Thoracic aorta (tissue), 2 donors: ENCODE results near the gene BBC3. TPM values are rescaled to one million over a fixed set of nuclear protein-coding genes. Genes with fewer than 3 reads are reported as not detected.

ENCODE experiments used
- ATAC-seq: fragments of 150-250 bp; one replicate; pipeline ENCODE4 v1.8.0; 2017; ENCODE audit warnings: low read depth; ENCODE audit not compliant: insufficient number of reproducible peaks, low FRiP score
- DNase-seq: peaks from one replicate; pipeline ENCODE4 v3.0.0-alpha.2; 2020; ENCODE audit warnings: low spot score
- H3K27ac ChIP-seq, 2 donors: fragments of 200-600 bp; sonication (generic); 1 replicate in 1 of 2; 2 replicates in 1 of 2; pipeline ENCODE4 v1.5.1; 2016; ENCODE audit warnings: mild to moderate bottlenecking in 2 of 2, moderate library complexity in 2 of 2
- H3K27me3 ChIP-seq: fragments of 200-600 bp; sonication (generic); replicated peaks from 2 replicates; pipeline ENCODE4 v1.6.0; 2016; ENCODE audit warnings: mild to moderate bottlenecking; ENCODE audit not compliant: insufficient read depth
- H3K36me3 ChIP-seq: fragments of 200-600 bp; sonication (generic); one replicate; pipeline ENCODE4 v1.5.1; 2016
- H3K4me1 ChIP-seq, 2 donors: fragments of 200-600 bp; sonication (generic); 1 replicate in 1 of 2; 2 replicates in 1 of 2; pipeline versions ENCODE4 v1.5.1 to v1.6.0; 2016; ENCODE audit warnings: low read depth in 2 of 2, mild to moderate bottlenecking in 1 of 2; ENCODE audit not compliant: control insufficient read depth in 1 of 2
- H3K4me3 ChIP-seq: fragments of 200-600 bp; sonication (generic); 2 replicates; pipeline ENCODE4 v1.5.1; 2016; ENCODE audit warnings: mild to moderate bottlenecking
- H3K9me3 ChIP-seq: fragments of 200-600 bp; sonication (generic); 2 replicates; pipeline ENCODE4 v1.5.1; 2016
- CTCF ChIP-seq: fragments of 200-600 bp; sonication (generic); IDR thresholded peaks from one replicate; pipeline ENCODE4 v1.5.1; 2019; ENCODE audit warnings: antibody characterized with exemption
- total RNA-seq, 2 donors: library from RNA; depleted of rRNA; stranded (reverse); fragments of >200 nt; gene quantifications; one replicate each; pipeline versions ENCODE4 v1.1.0 to v1.2.3, GENCODE V29; 2016

Gene BBC3
- total RNA-seq, 2 donors from 2014 or later, result 6.5 to 21.4 TPM

- H3K27me3 ChIP-seq, result no peaks in the 10 kb centered on the region
- no peak overlapping the region for H3K4me3 ChIP-seq
- ATAC-seq (no peak), DNase-seq (no peak)
- no peak for TF ChIP-seq CTCF
- peaks cover 0 to 6% of the 10 kb centered on the region in 2 donors for H3K4me1 ChIP-seq
- H3K9me3 ChIP-seq, result no peaks in the 10 kb centered on the region
- no peak overlapping the region for H3K27ac ChIP-seq
- H3K36me3 ChIP-seq, result peaks cover 1% of the 10 kb centered on the region
These were observed 15.4 kb downstream of the BBC3 start for GRCh38 chr19:47215581-47215980.

- H3K27me3 ChIP-seq, result no peaks in the 10 kb centered on the region
- TF ChIP-seq CTCF, result peak; percentile 84
- ATAC-seq, result peak; percentile 69
- peaks cover 26% of the 10 kb centered on the region for H3K36me3 ChIP-seq
- peak; percentile 70 for DNase-seq
- no peaks in the 10 kb centered on the region for H3K9me3 ChIP-seq
- H3K4me1 ChIP-seq, result peaks cover 0 to 9% of the 10 kb centered on the region in 2 donors
- no peak overlapping the region for H3K4me3 ChIP-seq
- H3K27ac ChIP-seq, result peak overlapping the region in 1 of 2 donors; percentile 60
These were observed 20.2 kb downstream of the BBC3 start for GRCh38 chr19:47210689-47211316.

DNA sequence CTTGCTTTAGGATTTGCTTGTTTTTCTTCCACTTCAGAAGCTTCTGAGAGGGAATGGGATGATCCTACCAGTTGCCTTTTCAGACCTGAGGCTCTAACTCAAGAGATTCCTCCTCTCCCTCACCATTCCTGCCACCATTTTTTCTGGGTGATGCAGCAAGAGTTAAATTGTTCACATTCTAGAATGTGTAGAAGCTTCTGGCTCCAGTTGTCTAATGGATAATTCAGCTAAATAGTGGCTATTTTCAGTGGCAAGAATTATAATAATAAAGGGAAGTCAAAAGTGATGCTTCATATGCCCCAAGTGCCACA, 20.9 kb downstream of the BBC3 start:
- H3K36me3 ChIP-seq, result peaks cover 32% of the 10 kb centered on the region
- ATAC-seq, result no peak
- no peaks in the 10 kb centered on the region for H3K27me3 ChIP-seq
- no peak for TF ChIP-seq CTCF
- no peak for DNase-seq
- no peak overlapping the region for H3K4me3 ChIP-seq
- H3K27ac ChIP-seq, result peak overlapping the region in 1 of 2 donors; percentile 18
- no peaks in the 10 kb centered on the region for H3K9me3 ChIP-seq
- peaks cover 0 to 9% of the 10 kb centered on the region in 2 donors for H3K4me1 ChIP-seq

GRCh38 chr19:47209319-47210179, 21.4 kb downstream of the BBC3 start:
- Histone ChIP-seq H3K36me3 (peaks cover 36% of the 10 kb centered on the region), H3K27me3 (no peaks in the 10 kb centered on the region)
- no peak for ATAC-seq

More at GRCh38 chr19:47209319-47210179, 21.4 kb downstream of the BBC3 start:
- no peak for TF ChIP-seq CTCF
- Histone ChIP-seq H3K4me3 (no peak overlapping the region), H3K27ac (no peak overlapping the region), H3K4me1 (peaks cover 0 to 9% of the 10 kb centered on the region in 2 donors), H3K9me3 (no peaks in the 10 kb centered on the region)
- no peak for DNase-seq
